Mammary epithelial cell (primary cell): Measurements from ENCODE around the gene CCDC148.

Source experiments
- CTCF ChIP-seq, 2 donors: IDR thresholded peaks in 1 of 2; conservative IDR thresholded peaks in 1 of 2; 2 replicates each; pipeline ENCODE4 v1.5.1; 2011 to 2012; ENCODE audit warnings: inconsistent platforms in 2 of 2, low read length in 2 of 2, mild to moderate bottlenecking in 2 of 2, control low read depth in 1 of 2, low read depth in 1 of 2; ENCODE audit not compliant: insufficient read depth in 1 of 2; ENCODE audit errors: extremely low read depth in 1 of 2
- EZH2 ChIP-seq: IDR thresholded peaks from 2 replicates; pipeline ENCODE4 v1.6.1; 2012; ENCODE audit warnings: low read length, inconsistent platforms, borderline replicate concordance

GRCh38 chr2:158357122-158357521 lies 99.4 kb downstream of the CCDC148 start:
- TF ChIP-seq CTCF (conservative IDR thresholded peaks at IDR 0.05 in 1 of 2, IDR thresholded peaks at IDR 0.05 in 1 of 2; ENCODE audit: extremely low read depth in 1 of 2, insufficient read depth in 1 of 2, low read depth in 1 of 2, low read length in 2 of 2) (no peak), EZH2 (no peak)
